ENCODE data around the gene GGN.

DNA sequence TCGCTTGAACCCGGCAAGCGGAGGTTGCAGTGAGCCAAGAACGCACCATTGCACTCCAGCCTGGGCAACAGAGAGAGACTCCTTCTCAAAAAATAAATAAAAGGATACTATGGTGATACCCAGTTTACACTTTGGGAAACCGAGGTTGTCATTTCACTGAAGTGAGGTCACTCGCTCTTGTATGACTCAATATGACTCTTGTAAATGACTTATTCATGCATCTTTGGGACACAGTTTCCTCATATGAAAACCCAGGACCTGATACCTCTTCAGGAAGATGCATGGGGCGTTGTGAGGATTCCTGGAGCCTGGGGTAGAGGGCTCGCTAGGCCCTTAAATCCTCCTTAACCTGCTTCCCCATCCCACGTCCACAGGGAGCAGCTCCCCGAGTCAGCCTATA lies 9.0 kb downstream of the GGN start:
- TF ChIP-seq, protein P1, sequence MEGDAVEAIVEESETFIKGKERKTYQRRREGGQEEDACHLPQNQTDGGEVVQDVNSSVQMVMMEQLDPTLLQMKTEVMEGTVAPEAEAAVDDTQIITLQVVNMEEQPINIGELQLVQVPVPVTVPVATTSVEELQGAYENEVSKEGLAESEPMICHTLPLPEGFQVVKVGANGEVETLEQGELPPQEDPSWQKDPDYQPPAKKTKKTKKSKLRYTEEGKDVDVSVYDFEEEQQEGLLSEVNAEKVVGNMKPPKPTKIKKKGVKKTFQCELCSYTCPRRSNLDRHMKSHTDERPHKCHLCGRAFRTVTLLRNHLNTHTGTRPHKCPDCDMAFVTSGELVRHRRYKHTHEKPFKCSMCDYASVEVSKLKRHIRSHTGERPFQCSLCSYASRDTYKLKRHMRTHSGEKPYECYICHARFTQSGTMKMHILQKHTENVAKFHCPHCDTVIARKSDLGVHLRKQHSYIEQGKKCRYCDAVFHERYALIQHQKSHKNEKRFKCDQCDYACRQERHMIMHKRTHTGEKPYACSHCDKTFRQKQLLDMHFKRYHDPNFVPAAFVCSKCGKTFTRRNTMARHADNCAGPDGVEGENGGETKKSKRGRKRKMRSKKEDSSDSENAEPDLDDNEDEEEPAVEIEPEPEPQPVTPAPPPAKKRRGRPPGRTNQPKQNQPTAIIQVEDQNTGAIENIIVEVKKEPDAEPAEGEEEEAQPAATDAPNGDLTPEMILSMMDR (IDR thresholded peaks at IDR 0.05): no peak
- no peak for TF ChIP-seq POLR2A (IDR thresholded peaks at IDR 0.05)

Data from testis (tissue), 2 donors.